NCI-H2196 treated with DMSO at 0.1 percent for 48 hours (cell line): Measurements from ENCODE around the gene QRICH2.
A peak's percentile ranks its signal among the peaks of the same experiment; 100 is the strongest.
"Not testable (repeated sequence)": the region's sequence is repeated elsewhere in the genome, so short reads cannot be mapped to it uniquely, and the experiment has no call there.

Experiments
- DNase-seq: peaks from one replicate; lab custom pipeline; 2025; ENCODE audit not compliant: unreplicated experiment; lab: John Stamatoyannopoulos, UW

QRICH2 gene

GRCh38 chr17:76307966-76308338 is at the start of gene QRICH2:
Gene QRICH2 (minus strand): TSS chr17:76308276. CDS start chr17:76307998, 278 bp downstream.
- DNase-seq = no peak

- no peak for DNase-seq
Measured at GRCh38 chr17:76357597-76358158, 49.6 kb upstream of the QRICH2 start.

GRCh38 chr17:76356803-76357456 is 48.9 kb upstream of the QRICH2 start:
- DNase-seq = no peak

GRCh38 chr17:76354747-76355310 is 46.8 kb upstream of the QRICH2 start:
- no peak for DNase-seq

- no peak for DNase-seq
Measured at GRCh38 chr17:76354317-76354729, 46.2 kb upstream of the QRICH2 start.

GRCh38 chr17:76353599-76354316 is 45.7 kb upstream of the QRICH2 start, which contains the start of gene PRPSAP1:
Gene PRPSAP1 (minus strand): TSS chr17:76353916. CDS start chr17:76353703, 213 bp downstream.
- DNase-seq = peak; percentile 96

- DNase-seq = no peak
Measured at GRCh38 chr17:76353004-76353598, 45.0 kb upstream of the QRICH2 start.

- no peak for DNase-seq
Measured at GRCh38 chr17:76351526-76352071, 43.5 kb upstream of the QRICH2 start.

- no peak for DNase-seq
Measured at GRCh38 chr17:76350463-76350862, 42.4 kb upstream of the QRICH2 start.

GRCh38 chr17:76346936-76347335 is 38.9 kb upstream of the QRICH2 start:
- DNase-seq = not testable (repeated sequence)

GRCh38 chr17:76345377-76345974 is 37.4 kb upstream of the QRICH2 start:
- DNase-seq = no peak

- DNase-seq = no peak
Measured at GRCh38 chr17:76343106-76343505, 35.0 kb upstream of the QRICH2 start.

- no peak for DNase-seq
Measured at GRCh38 chr17:76341301-76341700, 33.2 kb upstream of the QRICH2 start.

- DNase-seq = no peak
Measured at GRCh38 chr17:76337413-76337777, 29.3 kb upstream of the QRICH2 start.

- DNase-seq = no peak
Measured at GRCh38 chr17:76336756-76337412, 28.8 kb upstream of the QRICH2 start.

- no peak for DNase-seq
Measured at GRCh38 chr17:76335716-76336381, 27.8 kb upstream of the QRICH2 start.

GRCh38 chr17:76333673-76334505 is 25.8 kb upstream of the QRICH2 start:
- DNase-seq = no peak

- no peak for DNase-seq
Measured at GRCh38 chr17:76331083-76331482, 23.0 kb upstream of the QRICH2 start.

- DNase-seq = no peak
Measured at GRCh38 chr17:76329664-76330063, 21.6 kb upstream of the QRICH2 start.
